Cortex of kidney (tissue), 1 donor: ENCODE results near the gene CHD1.

Experiments
- DNase-seq: peaks from one replicate; lab custom pipeline; 2025; lab: John Stamatoyannopoulos, UW

Gene CHD1

GRCh38 chr5:98899456-98899855 lies 29.4 kb downstream of the CHD1 start:
- DNase-seq, result no peak

GRCh38 chr5:98898743-98899142 lies 30.1 kb downstream of the CHD1 start:
- DNase-seq, result no peak

GRCh38 chr5:98891591-98891990 lies 37.2 kb downstream of the CHD1 start:
- DNase-seq, result no peak

- no peak for DNase-seq
These were observed 48.2 kb downstream of the CHD1 start for GRCh38 chr5:98880598-98880997.

GRCh38 chr5:98880151-98880550 lies 48.7 kb downstream of the CHD1 start:
- no peak for DNase-seq

- no peak for DNase-seq
These were observed 51.2 kb downstream of the CHD1 start for GRCh38 chr5:98877600-98877999.

- DNase-seq, result no peak
These were observed 56.1 kb downstream of the CHD1 start for GRCh38 chr5:98872674-98873073.

- no peak for DNase-seq
These were observed 63.1 kb downstream of the CHD1 start for GRCh38 chr5:98865690-98866089.

- no peak for DNase-seq
These were observed 81.8 kb downstream of the CHD1 start for GRCh38 chr5:98847054-98847453.

- DNase-seq, result no peak
These were observed 82.3 kb downstream of the CHD1 start for GRCh38 chr5:98846520-98846919.

- no peak for DNase-seq
These were observed 82.9 kb downstream of the CHD1 start for GRCh38 chr5:98845878-98846277.

- DNase-seq, result no peak
These were observed 83.9 kb downstream of the CHD1 start for GRCh38 chr5:98844865-98845264.

GRCh38 chr5:98843481-98843880 lies 85.3 kb downstream of the CHD1 start:
- no peak for DNase-seq

- DNase-seq, result no peak
These were observed 87.9 kb downstream of the CHD1 start for GRCh38 chr5:98840946-98841345.

- no peak for DNase-seq
These were observed 89.1 kb downstream of the CHD1 start for GRCh38 chr5:98839469-98840383.

- DNase-seq, result no peak
These were observed 92.6 kb downstream of the CHD1 start for GRCh38 chr5:98836175-98836574.

- no peak for DNase-seq
These were observed 101.1 kb downstream of the CHD1 start for GRCh38 chr5:98827588-98828284.

- DNase-seq, result no peak
These were observed 101.6 kb downstream of the CHD1 start for GRCh38 chr5:98827161-98827560.

- DNase-seq, result no peak
These were observed 103.0 kb downstream of the CHD1 start for GRCh38 chr5:98825582-98826375.

- DNase-seq, result no peak
These were observed 112.1 kb downstream of the CHD1 start for GRCh38 chr5:98816582-98817222.

- DNase-seq, result no peak
These were observed 115.1 kb downstream of the CHD1 start for GRCh38 chr5:98813755-98814154.

GRCh38 chr5:98810206-98810605 lies 118.6 kb downstream of the CHD1 start:
- no peak for DNase-seq
